ENCODE data around the gene LCN12.

LCN12 gene

DNA sequence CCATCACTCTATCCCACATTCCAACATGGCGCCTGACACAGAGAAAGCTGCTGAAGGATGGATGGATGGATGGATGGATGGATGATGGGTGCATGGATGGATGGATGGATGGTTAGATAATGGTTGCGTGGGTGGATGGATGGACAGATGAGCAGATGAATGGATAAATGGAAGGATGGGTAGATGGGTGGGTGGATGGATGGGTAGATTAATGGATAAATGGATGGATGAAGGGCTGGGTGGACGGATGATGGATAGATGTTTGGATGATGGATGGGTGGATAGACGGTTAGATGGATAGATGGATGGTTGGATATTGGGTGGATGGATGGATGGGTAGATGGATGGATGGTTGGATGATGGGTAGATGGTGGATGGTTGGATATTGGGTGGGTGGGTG lies 4.5 kb downstream of the LCN12 start:
- no peak overlapping the region for H3K4me3 ChIP-seq (ENCODE audit: low read depth, low read length)
- TF ChIP-seq CTCF (conservative IDR thresholded peaks at IDR 0.05; ENCODE audit: low read depth, low read length) = no peak
- no peak for DNase-seq (ENCODE audit: low read depth)

DNA sequence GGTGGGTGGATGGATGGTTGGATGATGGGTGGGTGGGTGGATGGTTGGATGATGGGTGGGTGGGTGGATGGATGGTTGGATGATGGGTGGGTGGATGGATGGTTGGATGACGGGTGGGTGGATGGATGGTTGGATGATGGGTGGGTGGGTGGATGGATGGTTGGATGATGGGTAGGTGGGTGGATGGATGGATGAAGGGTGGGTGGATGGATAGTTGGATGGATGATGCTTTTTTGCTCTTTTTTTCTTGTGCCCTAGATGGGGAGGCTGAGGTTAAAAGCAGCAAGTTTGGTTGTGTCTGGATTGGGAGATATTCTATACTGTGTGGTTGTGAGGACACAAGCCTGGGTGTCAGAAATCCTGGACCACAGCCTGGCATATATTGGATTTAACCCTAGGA lies 5.4 kb downstream of the LCN12 start:
- TF ChIP-seq CTCF (conservative IDR thresholded peaks at IDR 0.05; ENCODE audit: low read depth, low read length) = no peak
- H3K4me3 ChIP-seq (ENCODE audit: low read depth, low read length) = no peak overlapping the region
- no peak for DNase-seq (ENCODE audit: low read depth)

DNA sequence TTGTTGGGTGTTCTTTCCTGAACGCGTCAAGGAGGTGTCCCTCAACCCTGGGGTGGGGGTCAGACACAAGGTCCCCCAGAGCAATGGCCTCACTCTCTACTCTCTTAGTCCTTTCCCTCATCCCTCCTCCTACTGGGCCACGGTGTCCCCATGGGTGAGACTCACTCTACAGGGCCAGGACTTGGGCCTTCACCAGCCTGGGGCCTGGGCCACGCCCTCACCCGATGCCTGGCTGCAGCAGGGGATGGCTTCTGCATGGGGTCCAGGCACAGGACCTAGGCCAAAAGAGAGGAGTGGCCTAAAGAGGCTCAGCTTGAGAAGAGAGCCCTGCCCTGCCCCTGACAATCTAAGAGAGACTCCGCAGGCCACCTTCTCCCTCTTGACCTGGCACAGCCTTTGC lies 5.8 kb downstream of the LCN12 start:
- no peak for TF ChIP-seq CTCF (conservative IDR thresholded peaks at IDR 0.05; ENCODE audit: low read depth, low read length)
- DNase-seq (ENCODE audit: low read depth) = no peak
- no peak overlapping the region for H3K4me3 ChIP-seq (ENCODE audit: low read depth, low read length)

- TF ChIP-seq CTCF (conservative IDR thresholded peaks at IDR 0.05; ENCODE audit: low read depth, low read length) = no peak
- DNase-seq (ENCODE audit: low read depth) = no peak
- H3K4me3 ChIP-seq (ENCODE audit: low read depth, low read length) = no peak overlapping the region
Measured at GRCh38 chr9:136958473-136958872, 6.4 kb downstream of the LCN12 start.

DNA sequence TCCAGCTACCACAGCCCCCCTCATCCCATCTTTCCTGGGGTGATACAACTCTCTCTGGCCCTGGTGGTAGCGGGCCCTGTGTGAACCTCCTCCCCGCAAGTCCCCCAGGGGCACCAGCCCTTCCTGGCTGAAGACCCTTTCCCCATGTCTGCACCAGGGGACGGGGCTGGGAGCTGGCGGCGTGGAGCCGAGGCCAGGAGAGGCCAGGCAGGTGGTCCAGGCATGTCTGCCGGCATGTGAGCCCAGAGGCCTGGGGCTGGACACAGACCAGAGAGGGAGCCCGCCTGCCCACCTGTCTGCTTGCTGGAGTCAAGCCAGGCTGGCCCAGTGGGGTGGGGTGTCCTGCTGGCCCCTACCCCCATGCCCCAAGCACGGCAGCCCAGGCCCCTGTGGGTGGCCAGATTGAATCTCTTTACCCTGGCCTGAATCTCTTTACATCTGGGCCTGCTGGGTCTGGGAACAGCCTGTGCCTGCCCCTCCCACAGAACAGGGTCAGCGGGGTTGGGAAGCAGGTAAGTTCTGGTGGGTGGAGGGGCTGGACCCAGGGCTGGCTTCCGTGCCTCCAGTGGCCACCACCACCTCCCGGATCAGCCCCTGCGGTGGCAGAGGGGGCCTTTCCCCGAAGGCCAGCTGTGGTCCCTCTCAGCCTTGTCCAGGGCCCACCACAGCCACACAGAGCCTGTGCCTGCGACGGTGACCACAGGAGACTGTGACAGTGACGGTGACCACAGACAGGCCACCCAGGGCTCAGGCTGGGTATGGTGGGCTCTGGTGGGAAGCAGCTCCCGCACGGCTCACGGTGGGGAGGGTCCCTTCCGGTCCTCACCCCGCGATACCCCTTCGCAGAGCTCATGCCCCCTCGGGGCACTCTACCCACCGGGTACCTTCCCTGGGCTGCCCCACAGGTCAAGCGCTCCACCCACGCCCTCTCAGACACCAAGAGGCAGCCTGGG lies 7.1 kb downstream of the LCN12 start:
- no peak for DNase-seq (ENCODE audit: low read depth)
- no peak overlapping the region for H3K4me3 ChIP-seq (ENCODE audit: low read depth, low read length)
- no peak for TF ChIP-seq CTCF (conservative IDR thresholded peaks at IDR 0.05; ENCODE audit: low read depth, low read length)

- no peak for TF ChIP-seq CTCF (conservative IDR thresholded peaks at IDR 0.05; ENCODE audit: low read depth, low read length)
- no peak overlapping the region for H3K4me3 ChIP-seq (ENCODE audit: low read depth, low read length)
- DNase-seq (ENCODE audit: low read depth) = peak; percentile 41
Measured at GRCh38 chr9:136960212-136960937, 8.3 kb downstream of the LCN12 start.

Data from choroid plexus epithelial cell (primary cell).